CD4-positive, alpha-beta T cell treated with Interleukin-21 for 1 hour (primary cell): ENCODE measurements around the gene FER1L5.
"Not testable (repeated sequence)": the region's sequence is repeated elsewhere in the genome, so short reads cannot be mapped to it uniquely, and the experiment has no call there.

Experiments used
- DNase-seq: peaks from one replicate; pipeline ENCODE4 v3.0.0-alpha.2; 2020

The FER1L5 gene

DNA sequence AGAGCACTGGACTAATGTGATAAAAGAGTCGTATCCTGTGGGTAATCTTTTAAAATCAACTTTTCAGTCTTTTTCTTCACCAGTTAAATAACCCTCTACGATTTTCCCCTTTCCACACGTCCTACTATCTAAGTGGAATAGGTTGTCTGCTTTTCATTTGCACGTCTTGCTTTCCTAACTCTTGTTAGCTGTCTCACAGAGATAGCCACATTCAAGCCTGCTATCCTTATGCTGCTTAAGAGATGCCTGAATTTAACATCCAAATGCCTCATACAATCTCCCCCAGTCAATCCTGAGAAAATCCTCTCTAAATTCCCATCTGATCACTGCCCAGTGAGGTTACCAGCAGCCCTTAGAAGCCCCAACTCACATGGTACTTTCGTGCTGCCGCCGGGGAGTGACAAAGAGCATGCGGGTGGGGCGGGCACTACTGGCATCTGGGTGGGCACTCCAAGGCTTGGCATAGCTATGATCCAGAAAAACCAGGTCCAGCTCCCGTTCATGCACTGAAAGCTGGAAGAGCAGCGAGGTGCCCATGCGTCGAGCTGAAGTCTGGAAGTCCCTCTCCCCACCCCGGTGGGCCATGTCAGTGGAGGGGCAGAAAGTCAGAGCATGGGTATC, 5.9 kb upstream of the FER1L5 start:
- DNase-seq = no peak

- peak; percentile 85 for DNase-seq
These were observed 5.0 kb upstream of the FER1L5 start for GRCh38 chr2:96637385-96638143.

GRCh38 chr2:96638144-96639121, 4.1 kb upstream of the FER1L5 start, which contains the start of gene KANSL3:
Gene KANSL3 (minus strand): TSS chr2:96638312. CDS start chr2:96637135, 1,177 bp downstream.
- peak; percentile 93 for DNase-seq

GRCh38 chr2:96647681-96648080, 5.1 kb downstream of the FER1L5 start:
- no peak for DNase-seq

- DNase-seq = no peak
These were observed 5.9 kb downstream of the FER1L5 start for GRCh38 chr2:96648306-96648930.

- DNase-seq = no peak
These were observed 6.8 kb downstream of the FER1L5 start for GRCh38 chr2:96649342-96649741.

DNA sequence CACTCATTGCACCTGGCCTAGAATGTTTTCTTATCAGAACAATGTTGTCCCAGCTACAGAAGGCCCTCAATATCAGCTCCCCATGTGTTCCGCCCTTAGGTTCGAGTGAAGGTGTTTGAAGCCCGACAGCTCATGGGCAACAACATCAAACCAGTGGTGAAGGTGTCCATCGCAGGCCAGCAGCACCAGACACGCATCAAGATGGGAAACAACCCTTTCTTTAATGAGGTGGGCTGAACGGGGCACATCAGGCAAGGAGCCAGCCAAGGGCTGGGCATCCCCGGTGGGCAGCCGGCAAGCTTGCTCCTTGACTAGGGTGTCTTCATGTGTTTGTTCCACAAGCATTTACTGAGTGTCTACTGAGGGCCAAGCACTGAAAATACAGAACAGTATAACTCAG, 9.2 kb downstream of the FER1L5 start:
- no peak for DNase-seq

- not testable (repeated sequence) for DNase-seq
These were observed 12.2 kb downstream of the FER1L5 start for GRCh38 chr2:96654791-96655190.

DNA sequence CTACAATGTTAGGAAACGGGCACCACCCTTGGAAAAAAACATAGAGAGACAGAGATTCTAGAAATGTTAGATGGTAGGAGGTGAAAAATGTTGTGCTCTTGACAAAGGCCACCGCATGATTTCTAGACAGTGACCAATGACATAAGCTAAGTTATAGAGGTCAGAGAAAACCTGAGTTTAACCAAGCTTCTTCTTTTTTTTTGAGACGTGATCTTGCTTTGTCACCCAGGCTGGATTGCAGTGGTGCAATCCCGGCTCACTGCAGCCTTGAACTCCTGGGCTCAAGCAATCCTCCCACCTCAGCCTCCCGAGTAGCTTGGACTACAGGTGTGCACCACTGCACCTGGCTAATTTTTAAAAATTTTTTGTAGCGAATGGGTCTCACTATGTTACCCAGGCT, 13.0 kb downstream of the FER1L5 start:
- DNase-seq = no peak

DNA sequence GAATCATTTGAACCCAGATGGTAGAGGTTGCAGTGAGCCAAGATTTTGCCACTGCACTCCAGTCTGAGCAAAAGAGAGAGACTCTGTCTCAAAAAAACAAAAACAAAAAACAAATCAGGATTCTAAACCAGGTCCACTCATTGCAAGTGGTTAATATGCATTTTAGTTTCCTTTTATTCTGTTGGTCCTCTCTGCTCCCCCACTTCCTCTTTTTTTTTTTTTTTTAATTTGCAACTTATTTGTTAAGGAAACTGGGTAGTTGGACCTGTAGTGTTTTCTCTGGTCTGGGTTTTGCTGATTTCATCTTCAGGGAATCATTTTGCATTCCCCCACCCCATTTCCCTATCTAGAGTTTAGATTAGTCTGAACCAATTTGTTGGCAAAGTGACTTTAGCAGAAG, 14.0 kb downstream of the FER1L5 start:
- no peak for DNase-seq

- DNase-seq = no peak
These were observed 18.8 kb downstream of the FER1L5 start for GRCh38 chr2:96661324-96661723.

DNA sequence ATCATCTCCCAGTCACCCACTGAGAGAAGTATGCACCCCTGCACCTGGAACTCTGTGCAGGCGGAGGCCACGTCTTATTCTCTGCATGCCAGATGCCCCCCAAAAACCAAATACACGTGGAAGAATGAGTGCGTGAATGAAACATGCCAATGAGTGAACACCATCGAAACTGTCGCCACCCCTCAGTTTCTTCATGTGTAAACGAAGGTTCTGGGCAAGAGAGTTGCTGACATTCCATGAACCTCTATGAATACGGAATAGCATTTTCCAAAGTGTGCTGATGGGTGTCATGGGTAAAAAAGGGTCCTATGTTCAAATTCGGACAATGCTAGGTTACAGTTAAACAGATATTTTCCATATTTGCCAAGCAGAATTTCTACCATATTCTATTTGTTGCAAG, 19.8 kb downstream of the FER1L5 start:
- DNase-seq = no peak

- DNase-seq = no peak
These were observed 20.6 kb downstream of the FER1L5 start for GRCh38 chr2:96663177-96663576.

GRCh38 chr2:96663829-96664228, 21.3 kb downstream of the FER1L5 start:
- DNase-seq = no peak

DNA sequence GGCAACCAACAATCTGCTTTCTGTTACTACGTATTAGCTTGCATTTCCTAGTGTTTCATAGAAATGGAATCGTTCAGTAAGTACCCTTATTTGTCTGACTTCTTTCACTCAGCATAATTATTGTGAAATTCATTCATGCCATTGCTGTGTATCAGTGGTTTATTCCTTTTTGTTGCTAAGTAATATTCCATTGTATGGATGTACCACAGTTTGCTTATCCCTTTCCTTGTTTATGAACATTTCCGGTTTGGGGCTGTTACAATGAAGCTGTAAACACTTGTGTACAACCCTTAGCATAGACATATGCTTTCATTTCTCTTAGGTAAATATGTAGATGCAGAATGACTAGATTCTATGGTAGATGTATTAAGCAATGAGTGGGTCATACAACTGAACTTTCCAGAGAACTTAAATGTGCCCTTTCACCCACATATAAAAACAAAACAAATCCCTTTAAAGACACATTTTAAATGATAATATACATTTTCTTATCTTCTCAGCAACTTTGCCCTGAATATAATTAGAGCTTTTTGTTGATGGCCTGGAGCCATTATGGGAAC, 21.9 kb downstream of the FER1L5 start:
- no peak for DNase-seq

DNA sequence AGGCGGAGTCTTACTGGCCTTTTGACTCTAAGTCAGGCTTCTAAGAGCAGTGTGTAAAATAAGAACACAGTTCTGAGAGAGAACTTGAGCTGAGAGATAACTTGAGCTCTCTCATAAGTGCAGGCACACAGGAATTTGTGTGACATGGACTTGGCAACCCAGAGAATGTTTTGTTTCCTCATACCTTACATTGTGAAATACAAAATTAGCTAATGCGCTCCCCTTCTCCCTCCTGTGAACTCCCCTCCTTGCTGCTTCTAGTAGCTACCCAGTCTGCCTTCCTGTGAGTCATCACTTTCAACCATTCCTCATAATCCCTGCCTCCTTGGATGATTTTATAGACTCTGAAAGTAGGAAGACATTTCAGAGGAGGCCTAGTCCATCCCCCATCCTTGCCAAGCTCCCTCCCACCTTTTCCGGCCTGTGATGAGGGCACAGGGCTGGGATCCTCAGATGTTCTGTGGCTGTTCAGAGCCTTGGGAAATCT, 22.6 kb downstream of the FER1L5 start:
- DNase-seq = no peak

DNA sequence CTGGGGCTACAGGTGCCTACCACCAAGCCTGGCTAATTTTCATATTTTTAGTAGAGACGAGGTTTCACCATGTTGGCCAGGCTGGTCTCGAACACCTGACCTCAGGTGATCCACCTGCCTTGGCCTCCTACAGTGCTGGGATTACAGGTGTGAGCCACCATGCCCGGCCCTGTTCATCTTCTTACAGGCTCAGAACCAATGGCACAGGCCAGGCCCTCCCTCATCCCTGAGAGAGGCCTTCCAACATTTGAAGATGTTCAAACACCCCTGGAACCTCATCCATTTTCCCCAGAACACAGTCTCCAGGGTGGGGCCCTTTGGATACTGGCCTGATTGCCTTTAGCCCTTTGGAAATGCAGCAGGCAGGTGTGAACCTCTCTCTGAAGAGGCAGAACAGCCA, 23.2 kb downstream of the FER1L5 start:
- not testable (repeated sequence) for DNase-seq

DNA sequence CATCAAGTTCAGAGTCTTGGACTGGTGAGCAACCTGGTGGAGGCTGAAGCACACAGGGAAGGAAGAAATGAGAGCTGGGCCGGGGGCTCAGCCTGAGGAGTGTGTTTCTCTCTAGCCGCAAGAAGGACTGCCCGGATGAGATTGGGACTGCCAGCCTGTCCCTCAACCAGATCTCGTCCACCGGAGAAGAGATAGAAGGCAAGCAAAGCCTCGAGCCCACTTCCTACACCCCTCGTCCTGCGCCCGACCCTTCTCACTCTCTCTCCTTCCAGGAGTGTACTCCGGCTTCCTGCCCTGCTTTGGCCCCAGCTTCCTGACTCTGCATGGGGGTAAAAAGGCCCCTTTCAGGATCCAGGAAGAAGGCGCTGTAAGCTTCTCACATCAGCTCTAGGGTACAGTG, 26.2 kb downstream of the FER1L5 start:
- no peak for DNase-seq

DNA sequence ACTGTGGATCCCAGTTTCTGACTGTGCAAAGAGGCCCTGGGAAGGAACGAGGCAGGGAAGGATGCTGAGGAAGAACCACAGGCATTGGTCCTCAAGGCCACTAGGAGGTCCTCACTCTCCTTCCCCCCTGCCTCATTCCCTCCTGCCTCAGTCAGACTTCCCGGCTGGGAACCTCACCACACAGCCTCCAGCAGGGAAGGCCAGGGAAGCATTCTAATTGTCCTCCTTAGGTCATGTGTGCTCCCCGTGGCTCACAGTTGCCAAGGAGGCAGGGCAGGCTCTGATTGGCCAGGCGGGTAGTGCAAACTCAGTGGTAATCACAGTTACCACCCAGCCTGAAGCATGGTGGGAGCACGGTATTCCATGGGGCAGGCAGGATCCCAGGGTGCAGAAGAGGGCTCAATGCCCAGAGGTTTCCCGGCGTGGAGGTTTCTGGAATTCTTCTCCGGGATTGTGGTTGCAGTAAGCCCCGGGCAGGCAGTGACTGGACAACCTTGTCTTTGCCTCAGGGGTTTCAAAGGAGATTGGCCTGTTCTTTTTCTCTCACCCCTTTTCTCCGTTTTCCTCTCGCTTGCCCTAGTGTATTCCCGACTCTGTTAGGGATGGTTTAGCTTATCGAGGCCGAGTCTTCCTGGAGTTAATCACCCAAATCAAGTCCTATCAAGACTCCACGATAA, 27.1 kb downstream of the FER1L5 start:
- no peak for DNase-seq

DNA sequence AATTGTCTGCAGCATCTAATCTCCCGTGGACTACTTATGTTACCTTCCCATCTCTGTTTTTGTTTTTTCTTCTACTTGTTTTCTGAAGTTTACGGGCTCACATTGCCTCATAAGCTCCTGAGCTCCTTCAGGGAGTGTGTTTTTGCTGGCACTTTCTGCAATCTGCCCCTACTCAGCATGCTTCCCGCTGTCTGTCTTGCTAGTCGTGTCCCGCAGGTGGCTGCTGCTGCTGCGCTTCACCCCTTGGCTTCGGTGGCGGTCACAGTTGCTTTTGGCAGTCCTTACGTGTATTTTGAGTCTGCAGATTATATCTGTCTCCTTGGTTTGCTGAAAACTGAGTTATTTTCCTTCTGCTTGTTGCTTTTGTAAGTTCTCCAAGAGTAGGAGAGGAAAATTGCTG, 37.3 kb downstream of the FER1L5 start:
- DNase-seq = no peak

- DNase-seq = no peak
These were observed 38.1 kb downstream of the FER1L5 start for GRCh38 chr2:96680561-96681141.
